Gastrocnemius medialis (tissue), 4 donors: ENCODE results near the gene TPX2. TPM values are rescaled to one million over a fixed set of nuclear protein-coding genes. Genes with fewer than 3 reads are reported as not detected.

ENCODE experiments used
- ATAC-seq, 2 donors: fragments of 150-250 bp; one replicate each; pipeline ENCODE4 v1.9.1; 2016
- DNase-seq, 2 donors: peaks; one replicate each; pipeline ENCODE4 v3.0.0-alpha.2; 2019
- H3K27ac ChIP-seq, 4 donors: fragments of 200-600 bp; sonication (generic); 1 replicate in 1 of 4; 2 replicates in 3 of 4; pipeline ENCODE4 v1.5.1; 2016 to 2018; ENCODE audit warnings: mild to moderate bottlenecking in 2 of 4, moderate library complexity in 1 of 4
- H3K27me3 ChIP-seq, 3 donors: fragments of 200-600 bp; sonication (generic) in 2 of 3; 1 replicate in 1 of 3; 2 replicates in 2 of 3; pipeline versions ENCODE4 v1.5.1 to v1.6.0; 2016 to 2019; ENCODE audit warnings: mild to moderate bottlenecking in 1 of 3, moderate library complexity in 1 of 3
- H3K36me3 ChIP-seq, 2 donors: fragments of 200-600 bp; sonication (generic) in 1 of 2; one replicate each; pipeline ENCODE4 v1.5.1; 2017 to 2018
- H3K4me1 ChIP-seq, 2 donors: fragments of 200-600 bp; sonication (generic) in 1 of 2; one replicate each; pipeline ENCODE4 v1.5.1; 2016 to 2017; ENCODE audit warnings: mild to moderate bottlenecking in 2 of 2
- H3K4me3 ChIP-seq, 4 donors: fragments of 200-600 bp; sonication (generic) in 3 of 4; 1 replicate in 1 of 4; 2 replicates in 3 of 4; pipeline ENCODE4 v1.5.1; 2016 to 2019; ENCODE audit warnings: mild to moderate bottlenecking in 2 of 4
- H3K9me3 ChIP-seq, 3 donors: fragments of 200-600 bp; sonication (generic) in 2 of 3; 1 replicate in 1 of 3; 2 replicates in 2 of 3; pipeline ENCODE4 v1.5.1; 2016 to 2019
- POLR2A ChIP-seq, 2 donors: fragments of 450-650 bp; IDR thresholded peaks; one replicate each; pipeline ENCODE4 v1.6.1; 2017; ENCODE audit warnings: antibody characterized with exemption in 2 of 2, mild to moderate bottlenecking in 2 of 2, moderate library complexity in 2 of 2
- in situ Hi-C, 4 donors: fragments of 200-750 bp; cut with MboI; loops; one replicate each; pipeline versions ENCODE4 v1.15.0 to v1.8.0; 2017; ENCODE audit warnings: low sequenced_read_pairs in 4 of 4
- intact Hi-C: fragments of 100-400 bp; cut with DNase I; formaldehyde crosslinking; loops from one replicate; pipeline ENCODE4 v1.15.1; 2023; ENCODE audit warnings: low total_unique reads
- total RNA-seq, 4 donors: library from RNA; depleted of rRNA; stranded (reverse); fragments of >200 nt; gene quantifications; one replicate each; pipeline versions ENCODE4 v1.1.0 to v1.2.3, GENCODE V29; 2016
- TF ChIP-seq, protein P1 (sequence below), 5 experiments: fragments of 450-650 bp in 3 of 5; fragments of 200-600 bp in 2 of 5; sonication (generic) in 2 of 5; IDR thresholded peaks in 4 of 5; conservative IDR thresholded peaks in 1 of 5; 1 replicate in 4 of 5; 2 replicates in 1 of 5; pipeline ENCODE4 v1.5.1; 2016 to 2019; ENCODE audit warnings: antibody characterized with exemption in 5 of 5, mild to moderate bottlenecking in 3 of 5, moderate library complexity in 3 of 5

The TPX2 gene
- total RNA-seq, 4 donors from 2014 or later, result 0.46 to 1.9 (median 1.0) TPM

DNA sequence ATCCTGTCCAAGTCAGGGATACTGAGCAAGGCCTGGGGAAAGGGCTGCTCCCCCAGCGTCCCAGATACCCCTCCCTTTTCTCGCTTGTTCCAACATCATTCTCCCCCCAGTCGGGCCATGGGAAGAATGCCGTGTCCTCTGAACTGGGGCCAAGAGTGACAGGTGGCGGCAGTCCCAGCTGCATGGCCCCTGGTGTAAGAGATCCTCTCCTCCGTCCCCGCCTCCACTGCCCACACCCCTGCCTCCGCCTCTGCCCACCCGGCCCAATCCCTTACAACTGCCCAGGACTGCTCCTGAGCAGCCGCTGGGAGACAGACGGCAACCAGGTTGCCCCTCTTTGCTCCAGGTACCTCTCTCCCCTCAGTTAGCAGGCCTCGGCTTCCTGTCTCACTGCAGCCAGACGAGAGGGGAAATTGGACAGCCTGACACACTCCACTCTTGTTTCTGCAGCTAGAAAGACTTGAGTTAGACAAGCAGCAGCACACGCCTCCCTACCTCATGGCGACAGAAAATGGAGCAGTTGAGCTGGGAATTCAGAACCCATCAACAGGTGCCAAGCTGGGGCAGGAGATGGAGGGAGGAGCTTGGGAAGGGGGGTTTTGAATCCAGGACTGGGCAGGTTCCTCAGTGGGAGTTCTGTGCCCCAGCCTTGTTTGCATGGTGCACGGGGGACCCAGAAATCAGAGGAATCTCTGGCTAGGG lies 80.1 kb downstream of the TPX2 start, which contains the start of gene MYLK2:
TSS of gene MYLK2 (plus strand) at position 274 of the 702 bp plus-strand sequence. CDS start at position 499, 225 bp downstream.
- no peaks in the 10 kb centered on the region for H3K9me3 ChIP-seq
- TF ChIP-seq POLR2A (IDR thresholded peaks at IDR 0.05), result peak; percentile 84 to 90
- TF ChIP-seq, protein P1, sequence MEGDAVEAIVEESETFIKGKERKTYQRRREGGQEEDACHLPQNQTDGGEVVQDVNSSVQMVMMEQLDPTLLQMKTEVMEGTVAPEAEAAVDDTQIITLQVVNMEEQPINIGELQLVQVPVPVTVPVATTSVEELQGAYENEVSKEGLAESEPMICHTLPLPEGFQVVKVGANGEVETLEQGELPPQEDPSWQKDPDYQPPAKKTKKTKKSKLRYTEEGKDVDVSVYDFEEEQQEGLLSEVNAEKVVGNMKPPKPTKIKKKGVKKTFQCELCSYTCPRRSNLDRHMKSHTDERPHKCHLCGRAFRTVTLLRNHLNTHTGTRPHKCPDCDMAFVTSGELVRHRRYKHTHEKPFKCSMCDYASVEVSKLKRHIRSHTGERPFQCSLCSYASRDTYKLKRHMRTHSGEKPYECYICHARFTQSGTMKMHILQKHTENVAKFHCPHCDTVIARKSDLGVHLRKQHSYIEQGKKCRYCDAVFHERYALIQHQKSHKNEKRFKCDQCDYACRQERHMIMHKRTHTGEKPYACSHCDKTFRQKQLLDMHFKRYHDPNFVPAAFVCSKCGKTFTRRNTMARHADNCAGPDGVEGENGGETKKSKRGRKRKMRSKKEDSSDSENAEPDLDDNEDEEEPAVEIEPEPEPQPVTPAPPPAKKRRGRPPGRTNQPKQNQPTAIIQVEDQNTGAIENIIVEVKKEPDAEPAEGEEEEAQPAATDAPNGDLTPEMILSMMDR (IDR thresholded peaks at IDR 0.05 in 4 of 5, conservative IDR thresholded peaks at IDR 0.05 in 1 of 5), result no peak
- DNase-seq (peak; percentile 56 to 92), ATAC-seq (peak; percentile 26 to 34)
- intact Hi-C loops, result loop anchor here (5.0 kb wide), 1 partner anchor 147 kb away; no protein-coding TSS in a partner anchor
- peaks cover 59 to 84% of the 10 kb centered on the region in 2 donors for H3K4me1 ChIP-seq
- H3K27ac ChIP-seq, result peak within 1 kb of the TSS; percentile 82 to 95 (median 93)
- H3K36me3 ChIP-seq, result no peaks in the 10 kb centered on the region
- H3K27me3 ChIP-seq, result no peaks in the 10 kb centered on the region
- in situ Hi-C loops, result loop anchor here in 2 of 4 donors (10.0 to 25.0 kb wide), 2 partner anchors 74 to 157 kb away; no protein-coding TSS in a partner anchor
- peak within 1 kb of the TSS; percentile 45 to 68 (median 64) for H3K4me3 ChIP-seq

DNA sequence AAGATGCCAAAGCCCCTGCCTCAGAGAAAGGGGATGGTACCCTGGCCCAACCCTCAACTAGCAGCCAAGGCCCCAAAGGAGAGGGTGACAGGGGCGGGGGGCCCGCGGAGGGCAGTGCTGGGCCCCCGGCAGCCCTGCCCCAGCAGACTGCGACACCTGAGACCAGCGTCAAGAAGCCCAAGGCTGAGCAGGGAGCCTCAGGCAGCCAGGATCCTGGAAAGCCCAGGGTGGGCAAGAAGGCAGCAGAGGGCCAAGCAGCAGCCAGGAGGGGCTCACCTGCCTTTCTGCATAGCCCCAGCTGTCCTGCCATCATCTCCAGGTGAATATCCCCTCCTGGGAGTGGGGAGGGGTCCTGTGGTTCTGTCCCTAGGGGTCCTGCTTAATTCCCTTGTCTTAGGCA lies 81.1 kb downstream of the TPX2 start:
- TF ChIP-seq, protein P1 (IDR thresholded peaks at IDR 0.05 in 4 of 5, conservative IDR thresholded peaks at IDR 0.05 in 1 of 5), result no peak
- TF ChIP-seq POLR2A (IDR thresholded peaks at IDR 0.05), result no peak
- intact Hi-C loops, result no loop called here
- no peaks in the 10 kb centered on the region for H3K36me3 ChIP-seq
- peaks cover 52 to 84% of the 10 kb centered on the region in 2 donors for H3K4me1 ChIP-seq
- peak overlapping the region; percentile 45 to 68 (median 64) for H3K4me3 ChIP-seq
- ATAC-seq, result no peak
- H3K27ac ChIP-seq, result peak overlapping the region; percentile 82 to 95 (median 93)
- in situ Hi-C loops, result loop anchor here in 3 of 4 donors (10.0 to 25.0 kb wide), 4 partner anchors 85 to 215 kb away; partner anchors contain the start of genes PDRG1 (in 1 of the 3) and TPX2 (in 1 of the 3)
- H3K9me3 ChIP-seq, result no peaks in the 10 kb centered on the region
- H3K27me3 ChIP-seq, result no peaks in the 10 kb centered on the region
- DNase-seq, result no peak

DNA sequence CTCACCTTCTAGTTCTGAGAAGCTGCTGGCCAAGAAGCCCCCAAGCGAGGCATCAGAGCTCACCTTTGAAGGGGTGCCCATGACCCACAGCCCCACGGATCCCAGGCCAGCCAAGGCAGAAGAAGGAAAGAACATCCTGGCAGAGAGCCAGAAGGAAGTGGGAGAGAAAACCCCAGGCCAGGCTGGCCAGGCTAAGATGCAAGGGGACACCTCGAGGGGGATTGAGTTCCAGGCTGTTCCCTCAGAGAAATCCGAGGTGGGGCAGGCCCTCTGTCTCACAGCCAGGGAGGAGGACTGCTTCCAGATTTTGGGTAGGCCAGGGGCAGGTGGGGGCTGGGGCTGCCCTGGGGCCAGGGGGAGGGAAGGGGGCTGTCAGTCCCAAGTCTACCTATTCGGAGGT lies 82.3 kb downstream of the TPX2 start:
- H3K4me1 ChIP-seq, result peaks cover 49 to 81% of the 10 kb centered on the region in 2 donors
- peak in 1 of 2 donors; percentile 82 for DNase-seq
- no peaks in the 10 kb centered on the region for H3K9me3 ChIP-seq
- peak in 1 of 2 donors; percentile 47 for ATAC-seq
- peak overlapping the region in 3 of 4 donors; percentile 62 to 68 (median 66) for H3K4me3 ChIP-seq
- in situ Hi-C loops (loop anchor here in 3 of 4 donors (10.0 to 25.0 kb wide), 4 partner anchors 87 to 213 kb away; partner anchors contain the start of genes PDRG1 (in 1 of the 3) and TPX2 (in 1 of the 3)), intact Hi-C loops (no loop called here)
- H3K27ac ChIP-seq, result peak overlapping the region; percentile 82 to 95 (median 93)
- H3K27me3 ChIP-seq, result no peaks in the 10 kb centered on the region
- TF ChIP-seq POLR2A (IDR thresholded peaks at IDR 0.05), result no peak
- TF ChIP-seq, protein P1 (IDR thresholded peaks at IDR 0.05 in 4 of 5, conservative IDR thresholded peaks at IDR 0.05 in 1 of 5), result no peak
- no peaks in the 10 kb centered on the region for H3K36me3 ChIP-seq

DNA sequence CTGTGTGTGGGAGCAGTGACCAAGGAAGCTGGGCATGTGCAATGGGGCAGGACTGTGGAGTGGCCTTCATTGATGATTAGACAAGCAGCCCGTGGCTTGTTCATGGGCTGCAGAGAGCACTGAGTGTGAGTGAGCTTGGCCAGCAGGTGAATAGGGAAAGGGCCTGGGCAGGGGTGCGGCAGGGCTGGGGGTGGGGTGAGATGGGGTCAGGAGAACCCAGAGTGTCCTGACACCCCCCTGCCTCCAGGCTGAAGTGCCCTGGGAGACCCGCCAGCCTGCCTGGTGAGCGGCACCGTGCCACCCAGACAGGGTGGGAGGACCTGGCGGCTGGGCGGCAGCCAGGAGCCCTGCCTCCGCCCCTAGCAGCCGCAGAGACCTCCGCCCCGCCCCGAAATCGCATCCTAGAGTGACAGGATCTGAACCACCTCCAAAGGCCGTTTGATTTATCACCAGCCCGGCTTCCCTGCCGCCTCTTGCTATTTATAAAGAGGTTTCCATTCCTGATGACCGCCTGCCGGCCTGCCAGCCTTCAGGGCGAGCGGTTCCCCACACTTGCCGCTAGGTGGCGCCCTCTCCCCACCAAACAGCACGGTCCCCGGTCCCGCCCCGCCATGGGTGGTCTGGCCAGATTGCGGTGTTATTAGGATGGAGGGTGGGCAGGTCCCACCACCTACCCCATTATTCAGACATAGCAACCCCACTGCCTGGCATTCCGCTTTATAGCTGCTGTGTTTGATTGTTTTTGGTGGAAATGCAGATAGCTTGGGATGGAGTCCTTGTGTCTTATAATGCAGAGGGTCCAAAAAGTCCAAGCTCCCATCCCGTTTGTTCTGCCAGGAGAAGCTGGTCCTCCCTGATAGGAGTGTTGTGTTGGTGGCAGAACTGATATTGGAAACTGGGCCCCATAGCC lies 83.6 kb downstream of the TPX2 start:
- TF ChIP-seq, protein P1 (IDR thresholded peaks at IDR 0.05 in 4 of 5, conservative IDR thresholded peaks at IDR 0.05 in 1 of 5), result peak; percentile 97 to 99 (median 99)
- TF ChIP-seq POLR2A (IDR thresholded peaks at IDR 0.05), result peak in 1 of 2 donors; percentile 28
- Histone ChIP-seq H3K36me3 (no peaks in the 10 kb centered on the region), H3K9me3 (no peaks in the 10 kb centered on the region), H3K4me1 (peaks cover 49 to 79% of the 10 kb centered on the region in 2 donors), H3K27me3 (no peaks in the 10 kb centered on the region), H3K4me3 (peak overlapping the region; percentile 21 to 66 (median 26)), H3K27ac (peak overlapping the region; percentile 82 to 95 (median 93))
- intact Hi-C loops (loop anchor here (1.0 to 2.0 kb wide), 3 partner anchors 14 to 130 kb away; partner anchors contain the start of gene PDRG1), in situ Hi-C loops (loop anchor here in 3 of 4 donors (10.0 to 25.0 kb wide), 4 partner anchors 88 to 212 kb away; partner anchors contain the start of genes PDRG1 (in 1 of the 3) and TPX2 (in 1 of the 3))
- DNase-seq, result peak; percentile 81 to 96
- peak; percentile 74 to 86 for ATAC-seq
